ENCODE measurements around the gene CACNB2. TPM values are rescaled to one million over a fixed set of nuclear protein-coding genes. Genes with fewer than 3 reads are reported as not detected.

CACNB2 gene
- total RNA-seq, 1 experiment from 2014 or later, result not detected

- intact Hi-C loops (cut with micrococcal nuclease; ENCODE audit: unreplicated experiment), result no loop called here
- ATAC-seq, result no peak
Measured at GRCh38 chr10:18469125-18469524, 328.9 kb downstream of the CACNB2 start.

GRCh38 chr10:18472977-18473376 lies 332.8 kb downstream of the CACNB2 start:
- no TSS peak for BruUV-seq (replicated peaks)
- no peaks in the 10 kb centered on the region for H3K27me3 ChIP-seq (ENCODE audit: control insufficient read depth, insufficient read depth, low read length)
- H3K4me3 ChIP-seq (ENCODE audit: low read depth in 2 of 2, low read length in 2 of 2), result no peak overlapping the region
- DNase-seq (ENCODE audit: low read depth, low spot score) (no peak), ATAC-seq (no peak)
- TF ChIP-seq TCF7L2 (IDR thresholded peaks at IDR 0.05; ENCODE audit: low read depth, low read length) (no peak), SIN3A (IDR thresholded peaks at IDR 0.05; ENCODE audit: borderline replicate concordance, insufficient read depth, low read depth, low read length) (no peak), POLR2AphosphoS5 (IDR thresholded peaks at IDR 0.05; ENCODE audit: low read depth, low read length) (no peak), CTCF (IDR thresholded peaks at IDR 0.05) (peak; percentile 27; the same call in 1 of the 2 replicates), REST (IDR thresholded peaks at IDR 0.05; ENCODE audit: insufficient read depth in 1 of 2, low read depth in 2 of 2, low read length in 1 of 2) (no peak)
- no peaks in the 10 kb centered on the region for H3K4me1 ChIP-seq (ENCODE audit: control insufficient read depth, insufficient read depth, low read length)
- in situ Hi-C loops (cut with HindIII; ENCODE audit: low pct_unique_long_range_greater_than_20kb, low sequenced_read_pairs), result no loop called here
- intact Hi-C loops (cut with micrococcal nuclease; ENCODE audit: unreplicated experiment), result no loop called here
- POLR2A ChIA-PET, result no interaction called here
- CTCF ChIA-PET, result no interaction called here
- no peaks in the 10 kb centered on the region for H3K9me3 ChIP-seq (ENCODE audit: control insufficient read depth, insufficient read depth, low read depth, low read length)
- no peak overlapping the region for H3K27ac ChIP-seq (ENCODE audit: low read length)
- no peaks in the 10 kb centered on the region for H3K36me3 ChIP-seq (ENCODE audit: control insufficient read depth, insufficient read depth, low read length)

More at GRCh38 chr10:18469125-18469524, 328.9 kb downstream of the CACNB2 start:
- no peak for DNase-seq (ENCODE audit: low read depth, low spot score)
- Histone ChIP-seq H3K27me3 (ENCODE audit: control insufficient read depth, insufficient read depth, low read length) (no peaks in the 10 kb centered on the region), H3K9me3 (ENCODE audit: control insufficient read depth, insufficient read depth, low read depth, low read length) (no peaks in the 10 kb centered on the region), H3K36me3 (ENCODE audit: control insufficient read depth, insufficient read depth, low read length) (no peaks in the 10 kb centered on the region), H3K4me1 (ENCODE audit: control insufficient read depth, insufficient read depth, low read length) (no peaks in the 10 kb centered on the region), H3K27ac (ENCODE audit: low read length) (no peak overlapping the region), H3K4me3 (ENCODE audit: low read depth in 2 of 2, low read length in 2 of 2) (no peak overlapping the region)
- CTCF ChIA-PET, result no interaction called here
- in situ Hi-C loops (cut with HindIII; ENCODE audit: low pct_unique_long_range_greater_than_20kb, low sequenced_read_pairs), result no loop called here
- BruUV-seq (replicated peaks), result no TSS peak
- POLR2A ChIA-PET, result no interaction called here
- peak in 1 of 2 experiments; percentile 39; a peak in 1 of 4 replicates for TF ChIP-seq REST (IDR thresholded peaks at IDR 0.05; ENCODE audit: insufficient read depth in 1 of 2, low read depth in 2 of 2, low read length in 1 of 2)
- TF ChIP-seq SIN3A (IDR thresholded peaks at IDR 0.05; ENCODE audit: borderline replicate concordance, insufficient read depth, low read depth, low read length), result no peak

Data from Panc1 (cell line).